Measurements from ENCODE around the gene NPPB. TPM values are rescaled to one million over a fixed set of nuclear protein-coding genes. Genes with fewer than 3 reads are reported as not detected.
A peak's percentile ranks its signal among the peaks of the same experiment; 100 is the strongest.

NPPB gene
- total RNA-seq, result 10 to 100 TPM; 45.8 to 51.9 TPM
- polyA plus RNA-seq (2013, experiment 1 of 2), result 110 TPM
- polyA plus RNA-seq (2013, experiment 2 of 2), result 184 TPM
- long read RNA-seq, experiment 1, transcript NPPB-201 (3 exons, 694 nt), result major isoform, 23 of 25 reads
- long read RNA-seq, experiment 1, partial matches to known transcripts, result 2 of 25 reads
- long read RNA-seq, experiment 1, other reads (novel, unspliced or antisense), result 0 of 25 reads
- long read RNA-seq, experiment 2, transcript NPPB-201 (3 exons, 694 nt), result major isoform, 29 of 34 reads
- long read RNA-seq, experiment 2, partial matches to known transcripts, result 2 of 34 reads
- long read RNA-seq, experiment 2, other reads (novel, unspliced or antisense), result 3 of 34 reads
- long read RNA-seq, experiment 3, transcript NPPB-201 (3 exons, 694 nt), result major isoform, 14 of 15 reads
- long read RNA-seq, experiment 3, partial matches to known transcripts, result 0 of 15 reads
- long read RNA-seq, experiment 3, other reads (novel, unspliced or antisense), result 1 of 15 reads
- long read RNA-seq, experiment 4, transcript NPPB-201 (3 exons, 694 nt), result major isoform, 6 of 11 reads
- long read RNA-seq, experiment 4, partial matches to known transcripts, result 3 of 11 reads
- long read RNA-seq, experiment 4, other reads (novel, unspliced or antisense), result 2 of 11 reads

GRCh38 chr1:11858613-11858967 is at the start of gene NPPB:
NPPB (minus strand) TSS chr1:11858945; CDS start chr1:11858833, 112 bp downstream.
- H3K4me1 Mint-ChIP-seq, result peaks cover 6% of the 10 kb centered on the region

GRCh38 chr1:11908095-11908675 is 49.4 kb upstream of the NPPB start:
- no peaks in the 10 kb centered on the region for H3K36me3 Mint-ChIP-seq (ENCODE audit: low read depth)
- H3K4me1 ChIP-seq (ENCODE audit: control insufficient read depth, insufficient read depth, low read length), result no peaks in the 10 kb centered on the region
- H3K9ac ChIP-seq (ENCODE audit: extremely low read depth, low read length, poor library complexity, severe bottlenecking), result peak overlapping the region; percentile 92
- peak; percentile 96 for DNase-seq
- TF ChIP-seq CTCF (conservative IDR thresholded peaks at IDR 0.05), result no peak
- H3K4me3 Mint-ChIP-seq, result peak overlapping the region; percentile 67
- H3K9me3 Mint-ChIP-seq, result no peaks in the 10 kb centered on the region
- no peaks in the 10 kb centered on the region for H3K27me3 Mint-ChIP-seq (ENCODE audit: insufficient read depth)
- no peaks in the 10 kb centered on the region for H3K9me3 ChIP-seq (ENCODE audit: control insufficient read depth, low read length)
- 0% methylated on average over 23 to 24 of the region's 24 CpGs for WGBS, 2 experiments (ENCODE audit: insufficient coverage in 1 of 2, insufficient read length in 1 of 2)
- no peaks in the 10 kb centered on the region for H3K27me3 ChIP-seq (ENCODE audit: control insufficient read depth, insufficient read depth, low read length, poor library complexity, severe bottlenecking)
- H3K4me3 ChIP-seq (ENCODE audit: low read length), result peak overlapping the region; percentile 50
- H3K27ac ChIP-seq (ENCODE audit: low read depth, low read length), result peak overlapping the region; percentile 99
- H3K36me3 ChIP-seq (ENCODE audit: control insufficient read depth, insufficient read depth, low read length), result no peaks in the 10 kb centered on the region
- peak overlapping the region; percentile 100 for H3K27ac Mint-ChIP-seq
- H3K4me1 Mint-ChIP-seq, result peaks cover 5% of the 10 kb centered on the region

More at GRCh38 chr1:11858613-11858967, at the start of gene NPPB:
- Histone ChIP-seq H3K27me3 (ENCODE audit: control insufficient read depth, insufficient read depth, low read length, poor library complexity, severe bottlenecking) (peaks cover 6% of the 10 kb centered on the region), H3K4me3 (ENCODE audit: low read length) (peak within 1 kb of the TSS; percentile 77), H3K4me1 (ENCODE audit: control insufficient read depth, insufficient read depth, low read length) (peaks cover 5% of the 10 kb centered on the region), H3K9me3 (ENCODE audit: control insufficient read depth, low read length) (no peaks in the 10 kb centered on the region), H3K27ac (ENCODE audit: low read depth, low read length) (peak within 1 kb of the TSS; percentile 25), H3K36me3 (ENCODE audit: control insufficient read depth, insufficient read depth, low read length) (no peaks in the 10 kb centered on the region), H3K9ac (ENCODE audit: extremely low read depth, low read length, poor library complexity, severe bottlenecking) (peak within 1 kb of the TSS; percentile 77)
- H3K27me3 Mint-ChIP-seq (ENCODE audit: insufficient read depth), result peaks cover 54% of the 10 kb centered on the region
- DNase-seq, result no peak
- H3K9me3 Mint-ChIP-seq, result no peaks in the 10 kb centered on the region
- 14 to 27% methylated on average over 7 to 16 of the region's 16 CpGs for WGBS, 2 experiments (ENCODE audit: insufficient coverage in 1 of 2, insufficient read length in 1 of 2)
- H3K27ac Mint-ChIP-seq, result no peak within 1 kb of the TSS
- peak within 1 kb of the TSS; percentile 47 for H3K4me3 Mint-ChIP-seq
- no peak for TF ChIP-seq CTCF (conservative IDR thresholded peaks at IDR 0.05)
- no peaks in the 10 kb centered on the region for H3K36me3 Mint-ChIP-seq (ENCODE audit: low read depth)

GRCh38 chr1:11907275-11908094 is 48.7 kb upstream of the NPPB start:
- Histone ChIP-seq H3K27ac (ENCODE audit: low read depth, low read length) (peak overlapping the region; percentile 99), H3K9me3 (ENCODE audit: control insufficient read depth, low read length) (no peaks in the 10 kb centered on the region), H3K36me3 (ENCODE audit: control insufficient read depth, insufficient read depth, low read length) (no peaks in the 10 kb centered on the region), H3K27me3 (ENCODE audit: control insufficient read depth, insufficient read depth, low read length, poor library complexity, severe bottlenecking) (no peaks in the 10 kb centered on the region), H3K4me1 (ENCODE audit: control insufficient read depth, insufficient read depth, low read length) (no peaks in the 10 kb centered on the region), H3K4me3 (ENCODE audit: low read length) (no peak overlapping the region), H3K9ac (ENCODE audit: extremely low read depth, low read length, poor library complexity, severe bottlenecking) (peak overlapping the region; percentile 92)
- Mint-ChIP-seq H3K4me3 (peak overlapping the region; percentile 67), H3K27me3 (ENCODE audit: insufficient read depth) (no peaks in the 10 kb centered on the region), H3K36me3 (ENCODE audit: low read depth) (no peaks in the 10 kb centered on the region), H3K9me3 (no peaks in the 10 kb centered on the region), H3K4me1 (peaks cover 5% of the 10 kb centered on the region), H3K27ac (peak overlapping the region; percentile 100)
- 18 to 23% methylated on average over 16 to 19 of the region's 19 CpGs for WGBS, 2 experiments (ENCODE audit: insufficient coverage in 1 of 2, insufficient read length in 1 of 2)
- TF ChIP-seq CTCF (conservative IDR thresholded peaks at IDR 0.05), result peak; percentile 87
- peak; percentile 96 for DNase-seq

Data from endodermal cell (in vitro differentiated cells).